Measurements from ENCODE around the gene CYP4F3.
"Not testable (repeated sequence)": the region's sequence is repeated elsewhere in the genome, so short reads cannot be mapped to it uniquely, and the experiment has no call there.

Gene CYP4F3, protein sequence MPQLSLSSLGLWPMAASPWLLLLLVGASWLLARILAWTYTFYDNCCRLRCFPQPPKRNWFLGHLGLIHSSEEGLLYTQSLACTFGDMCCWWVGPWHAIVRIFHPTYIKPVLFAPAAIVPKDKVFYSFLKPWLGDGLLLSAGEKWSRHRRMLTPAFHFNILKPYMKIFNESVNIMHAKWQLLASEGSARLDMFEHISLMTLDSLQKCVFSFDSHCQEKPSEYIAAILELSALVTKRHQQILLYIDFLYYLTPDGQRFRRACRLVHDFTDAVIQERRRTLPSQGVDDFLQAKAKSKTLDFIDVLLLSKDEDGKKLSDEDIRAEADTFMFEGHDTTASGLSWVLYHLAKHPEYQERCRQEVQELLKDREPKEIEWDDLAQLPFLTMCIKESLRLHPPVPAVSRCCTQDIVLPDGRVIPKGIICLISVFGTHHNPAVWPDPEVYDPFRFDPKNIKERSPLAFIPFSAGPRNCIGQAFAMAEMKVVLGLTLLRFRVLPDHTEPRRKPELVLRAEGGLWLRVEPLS

DNA sequence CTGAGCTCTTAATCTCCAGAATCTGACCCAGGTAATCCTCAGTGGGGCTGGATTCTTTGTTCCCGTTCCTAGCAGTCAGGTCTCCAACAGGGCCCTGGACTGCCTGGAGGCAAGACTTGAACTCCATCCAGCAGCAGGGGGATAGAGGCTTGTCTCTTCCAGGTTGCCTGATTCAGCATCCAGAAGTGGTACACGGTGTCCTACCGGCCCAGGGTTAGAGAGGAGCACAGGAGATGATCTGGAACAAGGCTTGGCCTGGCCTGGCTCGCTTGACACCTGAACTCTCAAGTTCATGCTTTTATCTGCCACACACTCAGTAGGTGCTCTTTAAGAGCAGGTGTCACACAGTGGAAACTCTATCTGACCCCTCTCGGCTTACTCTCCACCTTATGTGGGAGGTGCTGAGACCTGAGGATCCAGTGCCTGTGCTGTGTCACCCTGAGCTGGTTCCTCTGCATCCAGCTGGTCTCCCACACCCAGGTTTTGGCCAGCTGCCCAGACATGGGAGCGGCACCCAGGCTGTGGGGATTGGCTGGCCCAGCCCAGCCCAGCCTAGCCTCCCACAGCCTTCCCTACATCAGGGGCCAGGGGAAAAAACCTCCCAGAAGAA lies at the start of gene CYP4F3:
Gene CYP4F3 (plus strand): TSS at position 604 of the 610 bp plus-strand sequence. CDS start 519 bp downstream, outside the sequence.
- no peak for DNase-seq (ENCODE audit: low read depth)

DNA sequence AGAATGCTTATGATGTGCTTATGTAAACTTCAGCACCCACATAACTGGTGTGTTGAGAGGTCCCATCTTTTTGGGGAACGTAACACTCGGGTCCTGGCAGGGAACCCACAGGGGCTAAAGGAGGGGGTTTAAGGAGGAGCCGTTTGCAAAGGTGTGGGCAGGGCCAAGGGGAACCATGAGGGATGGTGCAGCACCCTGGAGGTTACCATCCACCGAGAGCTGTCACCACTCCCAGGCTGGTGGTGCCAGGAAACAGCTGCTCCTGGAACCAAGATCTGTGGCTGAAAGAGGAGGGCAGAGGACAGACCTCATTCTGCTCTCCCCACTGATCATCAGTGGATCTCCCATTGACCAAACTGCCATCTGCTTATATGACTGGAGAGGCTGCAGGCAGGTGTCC lies 48.9 kb upstream of the CYP4F3 start:
- no peak for DNase-seq (ENCODE audit: low read depth)

DNA sequence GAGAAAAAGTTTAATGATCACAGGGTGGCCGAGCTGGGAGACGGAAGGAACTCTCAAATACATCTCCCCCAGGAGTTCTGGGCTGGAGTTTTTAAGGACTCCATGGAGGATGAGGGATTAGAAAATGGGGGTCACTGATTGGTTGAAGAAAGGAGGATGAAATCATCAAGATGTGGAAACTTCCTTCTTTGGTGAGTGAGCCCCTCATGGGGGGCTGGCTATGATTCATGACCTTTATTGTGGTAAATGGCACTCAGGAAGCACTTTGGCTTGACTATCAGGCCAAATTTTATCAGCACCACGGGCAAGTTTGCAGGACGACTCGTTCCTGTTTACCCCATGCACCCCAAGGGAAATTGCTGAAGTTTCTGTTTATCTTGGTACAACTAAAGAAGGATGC lies 48.2 kb upstream of the CYP4F3 start:
- not testable (repeated sequence) for DNase-seq (ENCODE audit: low read depth)

- DNase-seq (ENCODE audit: low read depth) = not testable (repeated sequence)
Observed at GRCh38 chr19:15593766-15594165, 46.9 kb upstream of the CYP4F3 start.

GRCh38 chr19:15595069-15595468 lies 45.6 kb upstream of the CYP4F3 start:
- no peak for DNase-seq (ENCODE audit: low read depth)

- DNase-seq (ENCODE audit: low read depth) = not testable (repeated sequence)
Observed at GRCh38 chr19:15607978-15608925, 32.4 kb upstream of the CYP4F3 start.

DNA sequence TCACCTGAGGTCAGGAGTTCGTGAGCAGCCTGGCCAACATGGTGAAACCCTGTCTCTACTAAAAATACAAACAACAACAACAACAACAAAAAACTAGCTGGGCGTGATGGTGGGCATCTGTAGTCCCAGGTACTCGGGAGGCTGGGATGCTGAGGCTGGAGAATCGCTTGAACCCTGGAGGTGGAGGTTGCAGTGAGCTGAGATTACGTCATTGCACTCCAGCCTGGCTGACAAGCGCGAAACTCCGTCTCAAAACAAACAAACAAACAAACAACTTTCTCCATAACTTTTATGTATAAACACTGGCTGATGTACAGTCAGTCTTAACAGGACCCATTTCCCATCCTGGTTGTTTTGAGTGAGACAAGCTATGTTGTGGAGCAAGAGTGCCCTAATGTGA lies 31.4 kb upstream of the CYP4F3 start:
- DNase-seq (ENCODE audit: low read depth) = no peak

GRCh38 chr19:15612342-15612741 lies 28.4 kb upstream of the CYP4F3 start:
- no peak for DNase-seq (ENCODE audit: low read depth)

DNA sequence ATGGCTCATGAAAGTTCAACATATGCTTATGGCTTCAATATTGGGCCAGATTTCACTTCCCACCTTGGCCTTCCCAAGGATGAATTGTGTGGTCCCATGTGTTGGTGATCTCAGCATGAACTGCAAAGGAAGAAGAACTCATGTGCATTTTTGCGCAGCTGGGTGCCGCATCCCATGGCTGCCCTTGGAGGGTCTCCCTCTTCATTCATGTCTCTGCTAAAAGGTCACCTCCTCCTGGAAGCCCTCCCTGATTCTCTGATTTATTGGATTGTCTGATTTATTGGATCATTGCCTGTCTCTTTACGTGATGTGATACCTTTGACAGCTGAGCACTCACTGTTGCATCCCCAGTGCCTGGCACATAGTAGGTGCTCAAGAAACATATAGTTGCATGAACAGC lies 27.4 kb upstream of the CYP4F3 start:
- no peak for DNase-seq (ENCODE audit: low read depth)

- no peak for DNase-seq (ENCODE audit: low read depth)
Observed at GRCh38 chr19:15614507-15615379, 26.0 kb upstream of the CYP4F3 start, which contains the start of gene CYP4F8. CYP4F8 (plus strand) TSS chr19:15615218; CDS start chr19:15615617, 399 bp downstream.

GRCh38 chr19:15615526-15615925 lies 25.2 kb upstream of the CYP4F3 start:
- DNase-seq (ENCODE audit: low read depth) = no peak

GRCh38 chr19:15616183-15616582 lies 24.5 kb upstream of the CYP4F3 start:
- DNase-seq (ENCODE audit: low read depth) = no peak

DNA sequence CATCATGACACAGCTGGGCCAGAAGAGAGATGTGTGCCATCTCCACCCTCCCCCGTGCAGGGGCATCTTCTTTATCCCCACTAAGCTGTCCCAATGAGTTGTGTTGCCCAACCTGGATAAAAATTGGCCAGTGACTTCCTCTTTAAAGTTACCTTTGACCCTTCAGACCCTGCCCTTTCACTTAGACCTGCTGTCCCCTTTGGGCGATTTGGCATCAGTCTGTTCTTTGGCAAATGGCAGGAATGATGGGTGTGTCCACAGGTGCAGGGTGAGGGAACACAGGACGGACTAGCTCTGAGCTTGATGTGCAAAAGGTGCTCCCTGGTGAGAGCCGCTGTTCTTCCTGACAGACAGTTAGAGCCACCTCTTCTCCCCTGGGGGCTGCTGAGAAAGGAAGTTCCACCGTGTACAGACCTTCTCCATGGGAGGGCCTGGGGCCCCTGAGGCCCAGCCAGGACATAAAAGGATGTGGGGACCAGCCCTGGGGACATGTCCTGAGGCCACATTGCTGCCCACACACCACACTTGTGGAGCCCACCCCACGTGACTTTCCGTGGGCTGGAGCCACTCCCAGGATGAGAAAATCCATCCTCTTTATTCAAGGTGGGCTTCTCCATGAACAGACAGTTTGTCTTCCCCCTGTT lies 23.9 kb upstream of the CYP4F3 start:
- no peak for DNase-seq (ENCODE audit: low read depth)

DNA sequence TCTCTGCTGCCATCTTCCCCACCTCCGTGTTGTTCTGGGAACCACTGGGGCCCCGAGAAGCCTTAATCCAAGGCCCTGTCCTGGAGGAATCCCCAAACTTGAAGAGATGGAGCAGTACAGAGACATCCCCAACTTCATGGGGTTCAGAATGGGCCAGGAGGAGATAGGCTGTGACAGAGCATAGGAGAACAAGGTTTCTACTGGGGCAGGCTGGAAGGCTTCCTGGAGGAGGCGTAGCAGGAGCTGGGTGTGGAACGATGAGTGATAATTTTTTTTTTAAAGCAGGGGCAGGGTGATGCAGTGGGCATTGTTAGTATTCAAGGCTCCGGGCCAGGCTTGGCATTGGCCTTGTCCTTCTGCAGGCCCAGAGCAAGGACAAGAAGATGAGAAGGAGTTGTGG lies 22.4 kb upstream of the CYP4F3 start:
- no peak for DNase-seq (ENCODE audit: low read depth)

DNA sequence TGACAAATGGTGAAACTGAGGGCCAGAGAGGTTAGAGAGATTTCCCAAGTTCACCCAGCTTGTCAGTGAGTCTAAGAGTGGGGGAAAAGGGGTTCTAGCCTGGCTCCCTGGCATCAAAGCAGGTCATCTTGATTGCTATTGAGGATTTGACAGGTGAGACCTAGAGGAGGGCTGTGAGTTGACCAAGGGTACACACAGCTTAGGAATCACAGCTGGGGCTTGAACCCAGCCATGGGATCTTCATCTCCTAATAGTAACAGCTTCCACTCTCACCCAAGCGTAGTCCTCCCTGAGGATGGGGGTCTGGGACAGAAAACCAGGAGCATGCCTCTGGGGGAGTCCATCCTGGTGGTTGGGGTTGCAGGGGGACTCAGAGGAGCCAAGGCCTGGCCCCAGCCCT lies 18.9 kb upstream of the CYP4F3 start:
- DNase-seq (ENCODE audit: low read depth) = no peak

DNA sequence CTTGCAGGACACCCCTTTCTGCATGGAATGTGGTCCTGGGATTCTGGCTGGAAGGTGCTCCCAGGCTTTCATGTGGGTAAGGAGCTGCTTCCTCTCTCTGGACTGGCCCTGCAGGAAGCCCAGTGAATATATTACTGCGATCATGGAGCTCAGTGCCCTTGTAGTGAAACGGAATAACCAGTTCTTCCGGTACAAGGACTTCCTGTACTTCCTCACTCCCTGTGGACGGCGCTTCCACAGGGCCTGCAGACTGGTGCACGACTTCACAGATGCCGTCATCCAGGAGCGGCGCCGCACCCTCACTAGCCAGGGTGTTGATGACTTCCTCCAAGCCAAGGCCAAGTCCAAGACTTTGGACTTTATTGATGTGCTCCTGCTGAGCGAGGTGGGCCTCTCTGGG lies 17.7 kb upstream of the CYP4F3 start:
- no peak for DNase-seq (ENCODE audit: low read depth)

- DNase-seq (ENCODE audit: low read depth) = no peak
Observed at GRCh38 chr19:15623711-15624318, 16.9 kb upstream of the CYP4F3 start.

DNA sequence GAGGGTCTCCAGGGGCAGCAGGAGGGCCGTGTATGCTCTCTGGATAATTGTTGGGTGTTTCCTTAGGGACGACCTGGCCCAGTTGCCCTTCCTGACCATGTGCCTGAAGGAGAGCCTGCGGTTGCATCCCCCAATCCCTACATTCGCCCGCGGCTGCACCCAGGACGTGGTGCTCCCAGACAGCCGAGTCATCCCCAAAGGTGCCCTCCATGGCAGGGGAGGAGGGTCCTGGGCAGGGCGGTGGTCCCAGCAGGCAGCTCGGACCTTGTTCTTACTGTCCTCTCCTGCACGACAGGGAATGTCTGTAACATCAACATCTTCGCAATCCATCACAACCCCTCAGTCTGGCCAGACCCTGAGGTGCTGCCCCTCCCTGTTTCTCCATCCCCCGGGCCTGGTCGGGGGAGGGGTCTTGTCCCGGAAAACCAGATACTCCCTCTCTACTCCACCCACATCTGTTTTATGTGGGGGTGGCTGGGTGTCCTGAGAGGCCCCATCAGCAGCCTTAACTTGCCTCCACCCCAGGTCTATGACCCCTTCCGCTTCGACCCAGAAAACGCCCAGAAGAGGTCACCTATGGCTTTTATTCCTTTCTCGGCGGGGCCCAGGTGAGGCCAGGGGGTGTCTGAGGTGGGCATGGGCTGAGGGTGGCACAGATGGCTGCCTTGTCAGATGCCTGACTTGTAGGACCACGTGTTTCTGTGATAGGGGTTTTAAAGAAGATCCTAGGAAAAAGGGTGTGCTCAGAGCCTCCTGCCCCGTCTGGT lies 12.3 kb upstream of the CYP4F3 start:
- no peak for DNase-seq (ENCODE audit: low read depth)

All from fibroblast of the conjunctiva (primary cell).